GM19238 (cell line): ENCODE data around the gene RNASET2.
A peak's percentile ranks its signal among the peaks of the same experiment; 100 is the strongest.

ENCODE experiments used
- DNase-seq: peaks from one replicate; pipeline ENCODE4 v3.0.0; 2011; ENCODE audit warnings: low spot score; ENCODE audit not compliant: insufficient read length

Gene RNASET2

GRCh38 chr6:166970091-166970490, 13.7 kb upstream of the RNASET2 start:
- DNase-seq = no peak

- DNase-seq = no peak
These were observed 13.1 kb upstream of the RNASET2 start for GRCh38 chr6:166969390-166970002.

GRCh38 chr6:166966268-166966667, 9.9 kb upstream of the RNASET2 start:
- no peak for DNase-seq

- no peak for DNase-seq
These were observed 4.2 kb upstream of the RNASET2 start for GRCh38 chr6:166960609-166960978.

GRCh38 chr6:166959911-166960608, 3.7 kb upstream of the RNASET2 start:
- no peak for DNase-seq

GRCh38 chr6:166958926-166959861, 2.8 kb upstream of the RNASET2 start:
- DNase-seq = no peak

- DNase-seq = no peak
These were observed 1.4 kb upstream of the RNASET2 start for GRCh38 chr6:166957805-166958076.

GRCh38 chr6:166957087-166957804, 896 bp upstream of the RNASET2 start:
- DNase-seq = no peak

- DNase-seq = no peak
These were observed 396 bp downstream of the RNASET2 start for GRCh38 chr6:166955865-166956443.

- DNase-seq = no peak
These were observed 1.1 kb downstream of the RNASET2 start for GRCh38 chr6:166955121-166955864.

- no peak for DNase-seq
These were observed 2.1 kb downstream of the RNASET2 start for GRCh38 chr6:166954118-166954713.

- no peak for DNase-seq
These were observed 3.5 kb downstream of the RNASET2 start for GRCh38 chr6:166952567-166953486.

GRCh38 chr6:166952121-166952520, 4.2 kb downstream of the RNASET2 start:
- DNase-seq = no peak

GRCh38 chr6:166951670-166952060, 4.7 kb downstream of the RNASET2 start:
- DNase-seq = no peak

- DNase-seq = peak; percentile 32
These were observed 5.3 kb downstream of the RNASET2 start for GRCh38 chr6:166950892-166951669.

GRCh38 chr6:166950443-166950821, 5.9 kb downstream of the RNASET2 start:
- peak; percentile 24 for DNase-seq

- peak; percentile 34 for DNase-seq
These were observed 6.6 kb downstream of the RNASET2 start for GRCh38 chr6:166949528-166950442.
